Activated T-cell treated with anti-CD3 and anti-CD28 coated beads, Interleukin-2, amount 50 U/mL, for 48 hours (primary cell): ENCODE measurements around the gene ADAM33.

Experiments
- DNase-seq, 2 experiments: peaks; one replicate each; pipeline ENCODE4 v3.0.0-alpha.2; 2020

ADAM33 gene

GRCh38 chr20:3663031-3663701 is 18.6 kb downstream of the ADAM33 start, which contains the start of gene GFRA4:
Gene GFRA4, minus strand, starts transcription at chr20:3663399. Its CDS starts 0 bp downstream, at chr20:3663399.
- DNase-seq, result no peak

- peak in 1 of 2 experiments; percentile 17 for DNase-seq
Observed at GRCh38 chr20:3661814-3662665, 19.8 kb downstream of the ADAM33 start.

GRCh38 chr20:3661060-3661813 is 20.6 kb downstream of the ADAM33 start:
- peak; percentile 19 to 22 for DNase-seq

GRCh38 chr20:3660262-3661059 is 21.3 kb downstream of the ADAM33 start:
- DNase-seq, result peak; percentile 19

GRCh38 chr20:3659492-3660261 is 22.1 kb downstream of the ADAM33 start:
- peak in 1 of 2 experiments; percentile 26 for DNase-seq

GRCh38 chr20:3658716-3659491 is 22.9 kb downstream of the ADAM33 start:
- DNase-seq, result peak in 1 of 2 experiments; percentile 33

- no peak for DNase-seq
Observed at GRCh38 chr20:3658019-3658715, 23.6 kb downstream of the ADAM33 start.

- no peak for DNase-seq
Observed at GRCh38 chr20:3655131-3655405, 26.7 kb downstream of the ADAM33 start.

- no peak for DNase-seq
Observed at GRCh38 chr20:3654326-3655130, 27.3 kb downstream of the ADAM33 start.

GRCh38 chr20:3653921-3654320 is 27.9 kb downstream of the ADAM33 start:
- no peak for DNase-seq

- no peak for DNase-seq
Observed at GRCh38 chr20:3652676-3653596, 28.9 kb downstream of the ADAM33 start.

GRCh38 chr20:3652221-3652620 is 29.6 kb downstream of the ADAM33 start:
- no peak for DNase-seq

GRCh38 chr20:3651204-3651962 is 30.4 kb downstream of the ADAM33 start:
- no peak for DNase-seq

GRCh38 chr20:3648951-3649350 is 32.9 kb downstream of the ADAM33 start:
- DNase-seq, result no peak

GRCh38 chr20:3647473-3647872 is 34.3 kb downstream of the ADAM33 start:
- DNase-seq, result no peak

- no peak for DNase-seq
Observed at GRCh38 chr20:3646651-3647050, 35.2 kb downstream of the ADAM33 start.

GRCh38 chr20:3646067-3646440 is 35.8 kb downstream of the ADAM33 start:
- DNase-seq, result no peak
